Measurements from ENCODE around the gene TXNIP. TPM values are rescaled to one million over a fixed set of nuclear protein-coding genes. Genes with fewer than 3 reads are reported as not detected.
A peak's percentile ranks its signal among the peaks of the same experiment; 100 is the strongest.

Gene TXNIP
- total and polyA plus RNA-seq, 2 donors (not counting 1 experiment from before 2014, with no cell fraction given) = 542 to 1,651 TPM

DNA sequence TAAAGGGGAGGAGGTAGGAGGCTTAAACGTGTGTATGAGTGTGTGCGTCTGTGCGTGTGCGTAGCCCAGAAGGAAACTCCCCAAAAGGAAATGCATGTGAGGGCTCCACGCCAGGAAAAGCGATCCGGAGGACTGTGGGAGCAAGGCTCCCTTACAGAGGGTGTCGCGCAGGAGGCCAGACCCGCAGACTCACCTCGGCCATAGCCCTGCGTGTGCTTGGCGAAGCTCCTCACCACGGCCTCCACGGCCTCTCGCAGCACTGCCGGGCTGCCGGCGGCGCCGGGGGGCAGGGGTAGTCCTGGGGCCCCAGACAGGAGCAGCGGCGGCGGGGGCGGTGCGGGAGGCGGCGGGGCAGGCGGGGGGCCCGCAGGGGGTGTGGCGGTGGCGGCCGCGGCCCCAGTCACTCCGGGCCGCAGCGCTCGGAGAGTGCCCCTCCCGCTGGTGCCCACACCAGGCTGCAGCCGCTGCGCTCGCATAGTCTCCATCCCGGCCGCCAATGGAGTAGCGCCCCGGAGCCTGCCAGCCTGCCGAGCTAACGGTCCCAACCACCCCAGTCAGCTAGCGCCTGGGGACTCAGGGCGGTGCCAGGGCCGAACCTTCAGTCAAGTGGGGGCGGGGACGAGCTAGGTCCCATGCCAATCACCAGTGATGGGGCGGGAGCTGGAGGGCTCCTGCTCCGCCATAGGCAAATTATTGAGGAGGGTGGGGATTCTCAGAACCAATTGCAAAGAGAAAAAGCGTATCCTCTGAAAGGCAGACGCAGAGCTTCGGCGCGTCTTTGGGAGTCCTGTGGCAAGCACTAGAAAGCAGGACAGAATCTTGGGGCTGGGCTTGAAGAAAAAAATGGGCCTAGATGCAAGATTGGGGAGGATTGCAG is 38.7 kb downstream of the TXNIP start, which contains the start of gene LIX1L:
TSS of gene LIX1L (minus strand) at position 575 of the 877 bp plus-strand sequence. CDS start at position 485, 90 bp downstream.
- Mint-ChIP-seq H3K4me3 (peak within 1 kb of the TSS; percentile 99), H3K4me1 (peaks cover 76% of the 10 kb centered on the region), H3K27ac (peak within 1 kb of the TSS; percentile 96), H3K9me3 (ENCODE audit: insufficient read depth) (no peaks in the 10 kb centered on the region), H3K27me3 (no peaks in the 10 kb centered on the region)
- peaks cover 56% of the 10 kb centered on the region for H3K79me2 ChIP-seq (ENCODE audit: control insufficient read depth, insufficient read depth, low read length)
- DNase-seq (peak; percentile 96), ATAC-seq (ENCODE audit: low read depth) (peak; percentile 89)
- H3K9ac ChIP-seq (ENCODE audit: low read length) = peak within 1 kb of the TSS; percentile 79
- peak within 1 kb of the TSS; percentile 90 for H3K4me2 ChIP-seq (replicated peaks; ENCODE audit: low read depth, low read length, poor library complexity, severe bottlenecking)
- no peak for TF ChIP-seq EZH2 (IDR thresholded peaks at IDR 0.05; ENCODE audit: borderline replicate concordance, insufficient read depth, low read depth, low read length, poor library complexity, severe bottlenecking)
- TF ChIP-seq, protein P1, sequence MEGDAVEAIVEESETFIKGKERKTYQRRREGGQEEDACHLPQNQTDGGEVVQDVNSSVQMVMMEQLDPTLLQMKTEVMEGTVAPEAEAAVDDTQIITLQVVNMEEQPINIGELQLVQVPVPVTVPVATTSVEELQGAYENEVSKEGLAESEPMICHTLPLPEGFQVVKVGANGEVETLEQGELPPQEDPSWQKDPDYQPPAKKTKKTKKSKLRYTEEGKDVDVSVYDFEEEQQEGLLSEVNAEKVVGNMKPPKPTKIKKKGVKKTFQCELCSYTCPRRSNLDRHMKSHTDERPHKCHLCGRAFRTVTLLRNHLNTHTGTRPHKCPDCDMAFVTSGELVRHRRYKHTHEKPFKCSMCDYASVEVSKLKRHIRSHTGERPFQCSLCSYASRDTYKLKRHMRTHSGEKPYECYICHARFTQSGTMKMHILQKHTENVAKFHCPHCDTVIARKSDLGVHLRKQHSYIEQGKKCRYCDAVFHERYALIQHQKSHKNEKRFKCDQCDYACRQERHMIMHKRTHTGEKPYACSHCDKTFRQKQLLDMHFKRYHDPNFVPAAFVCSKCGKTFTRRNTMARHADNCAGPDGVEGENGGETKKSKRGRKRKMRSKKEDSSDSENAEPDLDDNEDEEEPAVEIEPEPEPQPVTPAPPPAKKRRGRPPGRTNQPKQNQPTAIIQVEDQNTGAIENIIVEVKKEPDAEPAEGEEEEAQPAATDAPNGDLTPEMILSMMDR (IDR thresholded peaks at IDR 0.05) = no peak
- intact Hi-C loops (cut with micrococcal nuclease) = loop anchor here (1.0 kb wide), 6 partner anchors 22 to 98 kb away; partner anchors contain the start of genes PEX11B, PIAS3, RBM8A and TXNIP
- ChIA-PET POLR2A (interaction anchor here (0.6 to 2.5 kb wide), 13 partner anchors 8 to 99 kb away, joined by 3 to 41 read pairs (median 4); partner anchors contain the start of genes PEX11B, PIAS3 and RBM8A), CTCF (interaction anchor here (0.9 to 4.4 kb wide), 15 partner anchors 9 to 112 kb away, joined by 3 to 34 read pairs (median 6); partner anchors contain the start of genes NUDT17, RBM8A and TXNIP)
- H3K4me1 ChIP-seq (ENCODE audit: control insufficient read depth in 2 of 2, insufficient read depth in 2 of 2, low read length in 2 of 2) = peaks cover 45 to 65% of the 10 kb centered on the region in 2 donors
- H3K27ac ChIP-seq (ENCODE audit: low read length in 2 of 2) = peak within 1 kb of the TSS; percentile 36 to 83
- peak within 1 kb of the TSS; percentile 64 to 88 (median 74) for H3K4me3 ChIP-seq (ENCODE audit: control extremely low read depth in 1 of 5, extremely low read depth in 1 of 5, insufficient read depth in 1 of 5, low read depth in 2 of 5, low read length in 4 of 5)
- peaks cover 5% of the 10 kb centered on the region for H4K20me1 ChIP-seq (ENCODE audit: control insufficient read depth, insufficient read depth, low read length, poor library complexity, severe bottlenecking)
- under 1% methylated on average over 60 of the region's 60 CpGs for WGBS (ENCODE audit: insufficient coverage)
- peaks cover 1 to 4% of the 10 kb centered on the region in 2 experiments for H3K36me3 ChIP-seq (replicated peaks in 1 of 2; ENCODE audit: control extremely low read depth in 1 of 2, control insufficient read depth in 1 of 2, extremely low read depth in 1 of 2, insufficient read depth in 2 of 2, low read length in 1 of 2)
- no peaks in the 10 kb centered on the region for H3K27me3 ChIP-seq (replicated peaks in 1 of 4; ENCODE audit: control extremely low read depth in 1 of 4, control insufficient read depth in 3 of 4, insufficient read depth in 4 of 4, low read length in 3 of 4)
- H3K9me3 ChIP-seq (ENCODE audit: control extremely low read depth in 1 of 3, control insufficient read depth in 2 of 3, insufficient read depth in 1 of 3, low read length in 2 of 3) = no peaks in the 10 kb centered on the region
- peak within 1 kb of the TSS; percentile 85 for H2AFZ ChIP-seq (ENCODE audit: insufficient read depth, low read depth, low read length, poor library complexity, severe bottlenecking)

All from B cell (primary cell).